Measurements from ENCODE around the gene PRKAR2B.

The PRKAR2B gene

GRCh38 chr7:107068156-107068555, 23.7 kb downstream of the PRKAR2B start:
- TF ChIP-seq POLR2A (IDR thresholded peaks at IDR 0.05; ENCODE audit: extremely low read depth, insufficient read length) (no peak), MYC (IDR thresholded peaks at IDR 0.05; ENCODE audit: low read depth, low read length) (no peak), MAX (IDR thresholded peaks at IDR 0.05; ENCODE audit: low read depth, low read length) (no peak), CTCF (IDR thresholded peaks at IDR 0.05; ENCODE audit: low read depth, low read length) (no peak)
- no peak overlapping the region for H3K4me3 ChIP-seq (ENCODE audit: low read depth, low read length)

GRCh38 chr7:107069457-107069856, 25.0 kb downstream of the PRKAR2B start:
- H3K4me3 ChIP-seq (ENCODE audit: low read depth, low read length): no peak overlapping the region
- no peak for TF ChIP-seq POLR2A (IDR thresholded peaks at IDR 0.05; ENCODE audit: extremely low read depth, insufficient read length)
- no peak for TF ChIP-seq MYC (IDR thresholded peaks at IDR 0.05; ENCODE audit: low read depth, low read length)
- no peak for TF ChIP-seq MAX (IDR thresholded peaks at IDR 0.05; ENCODE audit: low read depth, low read length)
- TF ChIP-seq CTCF (IDR thresholded peaks at IDR 0.05; ENCODE audit: low read depth, low read length): no peak
- DNase-seq (ENCODE audit: low read depth): no peak

More at GRCh38 chr7:107068156-107068555, 23.7 kb downstream of the PRKAR2B start:
- DNase-seq (ENCODE audit: low read depth): no peak

- DNase-seq (ENCODE audit: low read depth): no peak
- TF ChIP-seq MAX (IDR thresholded peaks at IDR 0.05; ENCODE audit: low read depth, low read length): no peak
- no peak for TF ChIP-seq POLR2A (IDR thresholded peaks at IDR 0.05; ENCODE audit: extremely low read depth, insufficient read length)
- no peak for TF ChIP-seq MYC (IDR thresholded peaks at IDR 0.05; ENCODE audit: low read depth, low read length)
- TF ChIP-seq CTCF (IDR thresholded peaks at IDR 0.05; ENCODE audit: low read depth, low read length): no peak
Measured at GRCh38 chr7:107070710-107071109, 26.2 kb downstream of the PRKAR2B start.

GRCh38 chr7:107071129-107071528, 26.6 kb downstream of the PRKAR2B start:
- no peak overlapping the region for H3K4me3 ChIP-seq (ENCODE audit: low read depth, low read length)
- TF ChIP-seq CTCF (IDR thresholded peaks at IDR 0.05; ENCODE audit: low read depth, low read length) (no peak), POLR2A (IDR thresholded peaks at IDR 0.05; ENCODE audit: extremely low read depth, insufficient read length) (no peak)
- no peak for DNase-seq (ENCODE audit: low read depth)

More at GRCh38 chr7:107070710-107071109, 26.2 kb downstream of the PRKAR2B start:
- no peak overlapping the region for H3K4me3 ChIP-seq (ENCODE audit: low read depth, low read length)

GRCh38 chr7:107072133-107072532, 27.6 kb downstream of the PRKAR2B start:
- H3K4me3 ChIP-seq (ENCODE audit: low read depth, low read length): no peak overlapping the region
- no peak for DNase-seq (ENCODE audit: low read depth)
- no peak for TF ChIP-seq CTCF (IDR thresholded peaks at IDR 0.05; ENCODE audit: low read depth, low read length)
- no peak for TF ChIP-seq MYC (IDR thresholded peaks at IDR 0.05; ENCODE audit: low read depth, low read length)
- TF ChIP-seq MAX (IDR thresholded peaks at IDR 0.05; ENCODE audit: low read depth, low read length): no peak
- no peak for TF ChIP-seq POLR2A (IDR thresholded peaks at IDR 0.05; ENCODE audit: extremely low read depth, insufficient read length)

Measured in NB4 (cell line).